D341Med (cell line): ENCODE data around the gene ZNF888.
"Not testable (repeated sequence)": the region's sequence is repeated elsewhere in the genome, so short reads cannot be mapped to it uniquely, and the experiment has no call there.

Experiments
- DNase-seq: peaks from one replicate; pipeline ENCODE4 v3.0.0; 2012; ENCODE audit warnings: low spot score

The ZNF888 gene

DNA sequence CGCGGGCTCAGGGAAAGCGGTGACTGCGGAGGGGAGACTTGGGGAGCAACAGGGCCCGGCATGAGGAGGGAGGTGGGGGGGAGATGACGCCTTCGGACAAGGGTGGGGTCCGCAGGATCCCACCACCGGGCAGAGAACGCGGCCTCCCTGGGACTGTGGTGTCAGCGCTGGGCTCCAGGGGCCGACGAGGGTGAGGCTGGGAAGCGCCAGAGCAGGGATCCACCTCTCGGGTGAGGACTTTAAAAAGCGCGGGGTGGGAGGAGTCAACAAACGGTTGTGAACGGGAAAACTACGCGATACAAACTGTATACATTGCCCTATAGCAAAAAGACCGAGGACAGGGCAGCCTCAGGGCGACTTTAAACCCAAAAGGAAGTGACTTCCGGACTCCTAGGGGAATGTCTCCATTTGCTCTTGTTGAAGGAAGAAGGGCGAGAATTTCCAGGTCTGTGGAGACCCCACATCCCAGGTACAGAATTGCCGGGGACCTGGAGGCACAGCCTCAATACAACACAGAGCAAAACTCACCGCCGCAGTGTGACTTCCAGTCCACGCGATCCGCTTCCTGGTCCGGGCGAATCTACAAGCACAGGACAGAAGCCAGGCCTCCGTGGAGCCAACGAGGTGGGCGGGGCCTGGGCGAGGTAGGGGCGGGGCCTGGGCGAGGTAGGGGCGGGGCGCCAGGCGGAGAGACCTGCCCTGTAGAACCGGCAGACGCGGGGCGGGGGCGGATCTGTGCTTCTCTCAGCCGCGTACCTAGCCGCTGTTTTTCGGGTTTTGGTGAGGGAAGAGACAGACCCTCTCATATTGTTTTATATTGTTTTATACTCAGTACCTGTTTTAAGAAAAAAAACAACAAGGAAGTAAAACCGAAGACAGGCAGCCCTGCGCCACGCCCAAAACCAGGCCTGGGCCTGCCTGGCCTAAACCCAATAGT lies at the start of gene ZNF888:
Gene ZNF888, minus strand, starts transcription at position 588 of the 937 bp plus-strand sequence. CDS start 5,555 bp downstream, outside the sequence.
- peak; percentile 94 for DNase-seq

DNA sequence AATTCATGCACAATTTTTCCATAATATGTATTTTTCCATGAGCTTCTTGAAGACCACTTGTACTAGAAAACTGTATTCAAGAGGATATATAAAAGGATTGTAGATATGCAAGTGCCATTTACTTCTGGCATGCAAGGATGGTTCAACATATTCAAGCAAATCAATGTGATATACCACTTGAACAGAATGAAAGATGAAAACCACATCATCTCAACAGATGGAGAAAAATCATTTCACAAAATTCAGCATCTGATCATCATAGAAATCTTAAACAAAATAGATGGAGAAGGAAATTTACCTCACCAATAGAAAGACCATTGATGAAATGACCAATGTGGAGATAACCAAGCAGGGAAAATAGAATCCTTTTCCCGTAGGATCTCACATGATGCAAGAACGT lies 44.5 kb upstream of the ZNF888 start:
- no peak for DNase-seq

DNA sequence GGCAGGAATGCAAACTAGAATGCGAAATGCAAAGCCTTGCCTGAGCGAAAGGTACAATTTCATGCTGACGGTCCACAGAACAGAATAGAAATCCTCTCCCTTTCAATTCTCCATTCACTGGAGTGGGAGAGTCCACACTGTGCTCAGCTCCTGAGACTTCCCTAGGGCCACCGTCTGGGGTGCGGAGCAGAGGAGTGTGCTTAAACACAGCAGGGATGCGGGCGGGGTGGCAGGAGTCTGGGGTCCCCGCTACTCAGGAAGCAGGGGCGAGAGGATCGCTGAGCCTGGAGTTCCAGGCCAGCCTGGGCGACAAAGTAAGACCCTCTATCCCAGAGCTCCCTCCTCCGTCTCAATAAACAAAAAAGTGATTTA lies 40.0 kb upstream of the ZNF888 start:
- DNase-seq, result peak; percentile 52

DNA sequence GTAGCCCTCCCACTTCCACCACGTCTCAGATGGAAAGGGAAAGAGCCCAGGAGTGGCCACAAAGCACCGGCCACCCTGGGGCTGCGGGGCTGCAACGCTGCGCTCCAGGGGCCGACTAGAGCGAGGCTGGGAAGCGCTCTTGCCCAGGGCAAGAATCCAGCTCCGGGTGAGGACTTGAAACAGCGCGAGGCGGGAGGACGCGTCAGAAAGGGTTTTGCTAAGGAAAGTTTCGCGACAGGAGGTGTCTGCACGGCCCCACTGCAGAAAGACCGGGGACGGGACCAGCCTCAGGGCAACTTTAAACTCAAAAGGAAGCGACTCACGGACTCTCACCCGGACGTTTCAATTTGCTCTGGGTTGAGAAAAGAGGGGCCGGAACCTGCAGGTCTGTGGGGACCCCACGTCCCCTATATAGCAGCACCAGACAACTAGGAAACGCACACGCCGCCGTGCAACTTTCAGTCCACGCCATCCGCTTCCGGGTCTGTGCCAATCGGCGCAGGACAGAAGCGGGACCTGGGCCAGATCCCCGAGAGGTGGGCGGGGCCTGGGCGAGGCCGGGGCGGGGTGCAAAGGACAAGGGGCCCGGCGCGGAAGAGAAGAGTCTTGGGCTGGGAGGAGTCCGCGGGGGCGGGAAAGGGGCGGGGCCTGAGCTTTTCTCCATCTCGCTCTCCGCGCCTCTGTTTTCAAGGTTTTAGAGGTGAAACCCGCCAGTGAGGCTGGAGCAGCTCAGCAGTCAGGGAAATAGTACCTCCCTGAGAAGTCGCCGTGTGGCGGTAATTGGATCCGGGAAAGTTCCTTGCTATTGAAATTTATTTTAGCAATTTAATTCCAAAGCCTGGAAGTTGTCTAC lies 39.4 kb upstream of the ZNF888 start, which contains the start of gene ZNF816:
Gene ZNF816, minus strand, starts transcription at position 488 of the 853 bp plus-strand sequence. CDS start 6,792 bp downstream, outside the sequence.
- DNase-seq, result peak; percentile 98

DNA sequence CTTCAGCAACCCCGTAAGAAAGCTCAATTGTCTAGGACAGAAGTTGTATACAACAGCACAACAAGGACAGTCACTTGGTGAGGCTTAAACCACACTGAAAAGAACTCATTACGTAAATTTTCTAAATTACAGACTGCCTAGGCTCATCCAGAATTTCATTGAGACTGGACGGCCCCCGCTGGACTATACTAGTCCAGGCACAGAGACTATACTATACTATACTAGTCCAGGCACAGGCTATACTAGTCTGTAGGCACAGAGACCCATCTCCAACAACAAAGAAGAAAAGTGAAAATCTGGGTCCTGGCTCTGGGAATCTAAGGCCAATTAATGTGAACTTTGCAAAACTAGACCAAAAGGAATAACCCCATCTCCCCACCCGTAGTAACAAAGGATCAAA lies 38.8 kb upstream of the ZNF888 start:
- no peak for DNase-seq

DNA sequence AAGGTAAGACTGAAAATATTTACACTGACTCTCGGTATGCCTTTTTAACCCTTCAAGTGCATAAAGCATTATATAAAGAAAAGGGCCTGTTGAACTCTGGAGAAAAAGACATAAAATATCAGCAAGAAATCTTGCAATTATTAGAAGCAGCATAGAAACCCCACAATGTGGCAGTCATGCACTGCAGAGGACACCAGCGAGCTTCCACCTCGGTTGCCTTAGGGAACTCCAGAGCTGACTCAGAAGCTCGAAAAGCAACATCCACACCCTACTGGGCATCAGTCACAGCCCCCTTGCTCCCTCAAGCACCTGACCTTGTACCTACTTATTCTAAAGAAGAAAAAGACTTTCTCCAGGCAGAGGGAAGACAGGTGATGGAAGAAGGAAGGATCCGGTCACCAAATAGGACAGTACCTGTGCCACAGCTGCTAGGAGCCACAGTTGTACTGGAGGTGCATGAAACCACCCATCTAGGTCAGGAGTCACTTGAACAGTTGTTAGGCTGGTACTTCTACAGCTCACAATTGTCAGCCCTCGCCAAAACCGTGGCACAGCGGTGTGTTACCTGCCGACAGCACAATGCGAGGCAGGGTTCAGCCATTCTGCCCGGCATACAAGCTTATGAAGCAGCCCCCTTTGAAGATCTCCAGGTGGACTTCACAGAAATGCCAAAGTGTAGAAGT lies 36.5 kb upstream of the ZNF888 start:
- DNase-seq, result no peak

DNA sequence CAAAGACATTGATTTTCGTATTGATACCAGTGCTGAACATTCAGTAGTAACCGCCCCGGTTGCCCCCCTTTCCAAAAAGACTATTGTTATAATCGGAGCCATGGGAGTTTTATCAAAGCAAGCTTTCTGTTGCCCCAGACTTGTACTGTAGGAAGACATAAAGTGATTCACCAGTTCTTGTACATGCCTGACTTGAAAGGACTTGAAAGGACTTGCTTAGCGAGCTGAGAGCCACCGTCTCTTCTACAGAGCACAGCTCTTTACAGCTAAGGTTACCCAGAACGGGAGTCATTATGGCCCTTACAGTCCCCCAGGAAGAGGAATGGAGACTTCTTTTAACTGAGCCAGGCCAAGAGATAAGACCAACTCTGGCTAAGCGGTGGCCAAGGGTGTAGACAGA lies 34.4 kb upstream of the ZNF888 start:
- DNase-seq, result no peak

DNA sequence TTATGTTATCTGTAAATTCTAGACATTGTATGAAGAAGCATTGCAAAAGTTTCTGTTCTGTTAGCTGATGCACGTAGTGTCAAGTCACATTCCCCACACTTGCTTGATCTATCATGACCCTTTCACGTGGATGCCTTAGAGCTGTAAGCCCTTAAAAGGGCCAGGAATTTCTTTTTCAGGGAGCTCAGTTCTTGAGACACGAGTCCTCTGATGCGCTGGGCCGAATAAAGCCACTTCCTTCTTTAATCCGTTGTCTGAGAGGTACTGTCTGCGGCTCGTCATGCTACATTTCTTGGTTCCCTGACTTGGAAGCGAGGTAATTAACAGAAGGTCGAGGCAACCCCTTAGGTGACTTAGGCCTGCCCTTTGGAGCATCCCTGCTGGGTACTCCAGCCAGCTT lies 33.7 kb upstream of the ZNF888 start:
- DNase-seq, result no peak

DNA sequence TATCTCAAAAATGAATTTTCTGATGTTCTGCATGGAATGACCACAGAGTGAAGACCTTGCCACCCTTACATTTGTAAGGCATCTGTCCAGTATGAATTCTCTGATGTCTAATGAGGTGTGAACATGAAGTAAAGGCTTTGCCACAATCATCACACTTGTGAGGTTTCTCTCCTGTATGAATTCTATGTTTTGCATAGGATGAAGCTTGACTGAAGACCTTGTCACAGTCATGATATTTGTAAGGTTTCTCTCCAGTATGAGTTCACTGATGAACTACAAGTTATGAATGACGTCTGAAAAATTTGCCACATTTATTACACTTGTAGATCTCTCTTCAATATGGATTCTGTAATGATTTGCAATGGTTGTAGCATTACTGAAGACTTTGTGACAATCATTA lies 26.2 kb upstream of the ZNF888 start:
- no peak for DNase-seq

DNA sequence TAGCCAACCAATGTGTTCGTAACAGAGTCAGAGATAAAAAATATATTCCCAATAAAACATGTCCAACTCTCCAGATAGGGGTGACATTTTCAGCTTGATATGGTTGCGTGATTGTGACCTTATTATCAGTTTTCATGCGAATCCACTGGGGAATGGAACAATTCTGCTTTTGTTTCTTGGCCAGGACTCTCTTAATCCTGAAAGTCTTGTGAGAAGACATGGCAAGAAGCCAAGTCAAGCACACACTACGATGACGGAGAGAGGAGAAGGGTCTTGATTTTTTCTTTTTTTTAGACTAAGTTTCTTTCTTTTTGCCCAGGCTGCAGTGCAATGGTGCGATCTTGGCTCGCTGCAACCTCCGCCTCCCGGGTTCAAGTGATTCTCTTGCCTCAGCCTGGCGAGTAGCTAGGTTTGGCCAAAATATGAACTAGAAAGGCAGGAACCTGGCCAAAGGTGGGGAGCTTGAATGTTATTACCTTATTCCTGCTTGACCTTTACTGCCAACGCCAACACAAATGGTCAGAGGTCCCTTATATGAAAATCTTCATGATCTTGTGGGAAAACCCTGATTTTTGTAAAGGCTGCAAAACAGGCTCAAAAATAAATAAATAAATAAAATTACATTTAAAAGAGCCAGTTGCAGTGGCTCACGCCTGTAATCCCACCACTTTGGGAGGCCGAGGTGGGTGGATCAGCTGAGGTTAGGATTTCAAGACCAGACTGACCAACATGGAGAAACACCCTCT lies 25.0 kb upstream of the ZNF888 start:
- DNase-seq, result no peak

DNA sequence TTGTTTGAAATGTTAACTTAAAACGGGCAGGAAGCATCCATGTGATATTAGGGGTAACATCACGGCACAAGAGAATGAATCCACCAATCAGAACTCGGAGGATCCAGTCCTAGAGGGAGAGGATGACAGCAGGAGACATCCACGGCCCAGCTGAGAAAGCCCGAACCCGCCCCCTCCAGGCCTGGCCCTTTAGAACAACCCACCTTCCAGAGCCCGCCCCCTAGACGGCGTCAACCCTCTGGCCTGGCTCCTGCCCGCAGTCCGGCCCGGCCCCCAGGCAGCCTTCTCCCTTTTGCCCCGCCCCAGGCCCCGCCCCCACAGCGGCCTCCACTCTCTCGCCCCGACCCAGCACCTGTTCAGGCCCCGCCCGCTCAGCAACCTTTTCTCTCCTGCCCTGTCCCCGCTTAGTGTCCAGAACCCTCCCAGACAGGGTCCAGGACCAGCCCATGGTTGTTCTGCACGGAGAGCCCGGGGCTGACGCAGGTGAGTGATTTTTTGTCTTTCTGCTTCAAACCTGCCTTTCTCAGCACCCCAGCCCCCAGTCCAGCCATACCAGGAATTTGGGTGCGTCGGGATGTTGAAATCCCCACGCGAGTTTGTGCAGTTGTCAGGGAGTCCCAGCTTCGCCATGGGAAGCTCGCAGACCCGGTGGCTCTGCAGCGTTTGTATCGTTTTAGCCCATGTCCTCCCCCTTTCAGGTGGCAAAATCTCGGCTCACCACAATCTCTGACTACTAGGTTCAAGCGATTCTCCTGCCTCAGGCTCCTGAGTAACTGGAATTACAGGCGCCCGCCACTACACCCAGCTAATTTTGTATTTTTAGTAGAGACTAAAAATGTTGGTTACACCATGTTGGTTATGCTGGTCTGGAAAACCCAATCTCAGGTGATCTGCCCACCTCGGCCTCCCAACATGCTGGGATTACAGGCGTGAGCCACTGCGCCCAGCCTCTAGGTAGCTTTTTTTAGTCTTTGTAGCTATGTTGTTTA lies 23.4 kb upstream of the ZNF888 start:
- DNase-seq, result peak; percentile 38

DNA sequence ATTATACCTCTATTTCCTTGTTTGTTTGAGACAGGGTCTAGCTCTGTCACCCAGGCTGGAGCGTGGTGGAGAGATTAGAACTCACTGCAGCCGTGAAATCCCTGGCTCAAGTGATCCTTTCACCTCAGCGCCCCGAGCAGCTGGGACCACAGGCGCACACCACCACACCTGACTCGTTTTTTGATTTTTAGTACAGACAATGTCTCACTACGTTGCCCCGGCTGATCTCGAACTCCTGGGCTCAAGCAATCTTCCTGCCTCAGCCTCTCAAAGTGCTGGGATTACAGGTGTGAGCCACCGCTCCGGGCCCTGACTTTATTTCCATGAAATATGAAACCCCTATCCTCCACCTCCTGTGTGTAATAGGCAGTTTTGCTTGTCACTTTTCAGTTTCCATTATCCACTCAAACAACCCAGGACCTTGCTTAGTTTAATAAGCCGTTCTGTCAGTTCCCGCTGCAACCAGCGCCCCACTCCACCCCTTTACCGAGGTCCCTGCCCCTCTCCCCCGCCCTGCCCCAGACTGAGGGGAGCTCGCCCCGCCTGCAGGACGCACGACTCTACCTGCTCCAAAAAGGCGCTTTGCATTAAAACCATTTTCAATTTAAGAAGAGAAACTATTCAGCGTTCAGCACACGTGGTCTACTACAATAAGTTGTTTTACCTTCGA lies 22.6 kb upstream of the ZNF888 start:
- no peak for DNase-seq

DNA sequence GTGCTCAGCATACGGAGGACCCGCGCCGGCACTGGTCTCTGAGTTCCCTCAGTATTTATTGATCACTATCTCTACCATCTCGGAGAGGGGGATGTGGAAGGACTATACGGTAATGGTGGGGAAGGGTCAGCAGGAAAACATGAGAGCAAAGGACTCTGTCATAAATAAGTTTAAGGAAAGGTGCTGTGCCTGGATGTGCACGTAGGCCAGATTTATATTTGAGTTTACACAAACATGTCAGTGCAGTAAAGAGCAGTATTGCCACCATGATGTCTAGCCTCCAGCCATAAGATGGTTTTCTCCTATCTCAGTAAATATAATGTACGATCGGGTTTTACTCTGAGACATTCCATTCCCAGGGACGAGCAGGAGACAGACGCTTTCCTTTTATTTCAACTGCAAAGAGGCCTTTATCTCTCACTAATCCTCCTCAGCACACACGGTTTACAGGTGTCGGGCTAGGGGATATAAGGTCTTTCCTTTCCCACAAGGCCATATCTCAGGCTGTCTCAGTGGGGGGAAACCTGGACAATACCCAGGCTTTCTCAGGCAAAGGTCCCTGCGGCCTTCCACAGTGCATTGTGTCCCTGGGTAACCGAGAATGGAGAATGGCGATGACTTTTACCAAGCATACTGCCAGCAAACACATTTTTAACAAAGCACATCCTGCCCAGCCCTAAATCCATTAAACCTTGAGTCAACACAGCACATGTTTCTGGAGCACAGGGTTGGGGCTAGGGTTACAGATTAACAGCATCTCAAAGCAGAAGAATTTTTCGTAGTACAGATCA lies 21.7 kb upstream of the ZNF888 start:
- DNase-seq, result not testable (repeated sequence)

DNA sequence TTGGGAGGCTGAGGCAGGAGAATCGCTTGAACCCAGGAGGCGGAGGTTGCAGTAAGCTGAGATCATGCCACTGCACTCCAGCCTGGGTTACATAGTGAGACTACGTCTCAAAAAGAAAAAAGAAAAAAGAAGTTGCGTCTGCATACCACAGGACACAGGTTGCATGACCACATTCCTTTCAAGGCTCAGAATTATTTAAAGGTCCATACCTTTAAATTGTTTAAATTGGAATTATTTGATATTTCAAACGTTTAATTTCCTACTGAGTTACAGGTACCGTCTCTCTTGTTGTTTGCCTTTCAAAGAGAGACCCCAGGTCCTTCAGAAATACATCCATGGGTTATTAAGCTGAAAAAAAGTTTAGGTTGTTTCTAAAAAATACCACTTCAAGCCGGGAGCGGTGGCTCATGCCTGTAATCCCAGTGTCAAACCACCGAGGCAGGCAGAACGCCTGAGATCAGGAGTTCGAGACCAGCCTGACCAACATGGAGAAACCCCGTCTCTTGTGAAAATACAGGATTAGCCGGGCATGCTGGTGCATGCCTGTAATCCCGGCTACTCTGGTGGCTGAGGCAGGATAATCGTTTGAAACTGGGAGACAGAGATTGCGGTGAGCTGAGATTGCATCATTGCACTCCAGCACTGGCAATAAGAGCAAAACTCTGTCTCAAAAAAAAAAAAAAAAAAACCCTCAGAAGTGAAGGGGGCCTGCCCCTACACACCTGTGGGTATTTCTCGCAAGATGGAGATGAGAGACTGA lies 20.8 kb upstream of the ZNF888 start:
- no peak for DNase-seq

DNA sequence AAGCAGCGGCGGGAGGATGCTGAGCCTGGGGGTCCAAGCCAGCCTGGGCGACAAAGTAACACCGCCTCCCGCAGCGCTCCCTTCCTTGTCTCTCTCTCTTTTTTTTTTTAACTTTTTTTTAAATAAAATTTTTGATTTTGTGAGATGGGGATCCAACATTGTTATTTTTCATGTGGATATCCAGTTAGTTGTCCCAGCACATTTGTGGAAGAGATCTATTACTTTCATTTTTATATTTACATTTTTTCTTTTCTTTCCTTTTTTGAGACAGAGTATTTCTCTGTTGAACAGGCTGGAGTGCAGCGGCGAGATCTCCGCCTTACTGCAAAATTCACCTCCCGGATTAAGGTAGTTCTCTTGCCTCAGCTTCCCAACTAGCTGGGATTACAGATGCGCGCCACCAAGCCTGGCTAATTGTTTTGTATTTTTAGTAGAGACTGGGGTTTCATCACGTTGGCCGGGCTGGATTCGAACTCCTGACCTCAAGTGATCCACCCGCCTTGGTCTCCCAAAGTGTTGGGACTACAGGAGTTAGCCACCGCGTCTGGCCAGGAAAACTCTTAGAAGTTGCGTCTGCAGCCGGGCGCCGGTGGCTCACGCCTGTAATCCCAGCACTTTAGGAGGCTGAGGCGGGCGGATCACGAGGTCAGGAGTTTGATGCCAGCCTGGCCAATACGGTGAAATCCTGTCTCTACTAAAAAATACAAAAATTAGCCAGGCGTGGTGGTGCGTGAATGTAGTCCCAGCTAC lies 20.1 kb upstream of the ZNF888 start:
- DNase-seq, result no peak

DNA sequence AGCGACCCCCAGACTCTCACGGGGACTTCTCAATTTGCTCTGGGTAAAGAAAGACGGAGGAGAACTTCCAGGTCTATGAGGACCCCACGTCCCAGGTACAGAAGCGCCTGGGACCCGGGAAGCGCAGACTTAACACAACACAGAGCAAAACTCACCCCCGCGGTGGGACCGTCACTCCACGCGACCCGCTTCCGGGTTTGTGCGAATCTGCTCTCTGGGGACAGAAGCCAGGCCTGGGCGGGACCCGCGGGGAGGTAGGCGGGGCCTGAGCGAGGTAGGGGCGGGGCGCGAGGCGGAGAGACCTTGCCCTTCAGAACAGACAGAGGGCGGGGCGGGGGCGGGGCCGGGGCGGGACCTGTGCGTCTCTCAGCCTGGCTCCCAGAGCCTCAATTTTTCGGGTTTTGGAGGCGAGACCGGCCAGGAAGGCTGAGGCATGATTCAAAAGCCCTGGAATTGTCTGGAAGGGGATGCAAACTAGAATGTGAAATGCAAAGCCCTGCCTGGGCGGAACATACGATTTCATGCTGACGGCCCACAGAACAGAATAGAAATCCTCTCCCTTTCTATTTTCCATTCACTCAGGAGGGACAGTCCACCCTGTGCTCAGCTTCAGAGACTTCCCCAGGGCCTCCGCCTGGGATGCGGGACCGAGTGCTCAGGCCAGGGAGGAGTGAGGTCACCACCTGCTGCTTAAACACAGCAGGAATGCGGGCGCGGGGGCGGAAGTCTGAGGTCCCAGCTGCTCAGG lies 19.3 kb upstream of the ZNF888 start:
- DNase-seq, result peak; percentile 85

DNA sequence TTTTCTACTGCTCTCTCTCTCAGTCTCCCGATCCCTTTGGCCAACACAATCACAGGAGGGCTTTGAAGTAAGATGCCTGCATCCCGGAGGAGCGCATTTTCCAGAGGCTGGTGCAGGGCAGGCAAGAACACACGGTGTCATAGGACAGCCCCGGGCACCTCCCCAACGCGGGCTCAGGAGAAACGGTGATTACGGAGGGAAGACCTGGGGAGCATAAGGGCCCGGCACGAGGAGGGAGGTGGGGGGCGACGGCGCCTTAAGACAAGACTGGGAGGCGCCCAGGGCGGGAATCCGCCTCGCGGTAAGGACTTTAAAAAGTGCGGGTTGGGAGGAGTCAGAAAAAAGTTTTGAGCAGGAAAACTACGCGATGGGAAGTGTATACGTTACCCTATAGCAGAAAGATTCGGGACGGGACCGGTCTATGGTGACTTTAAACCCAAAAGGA lies 18.7 kb upstream of the ZNF888 start:
- peak; percentile 46 for DNase-seq
